IMR-90 (cell line): ENCODE data around the gene CASTOR2. TPM values are rescaled to one million over a fixed set of nuclear protein-coding genes. Genes with fewer than 3 reads are reported as not detected.

Experiments
- ATAC-seq: fragments of 200-7000 bp; cut with Tn5 transposase; 2 replicates; pipeline ENCODE4 v1.9.1; 2020; ENCODE audit warnings: low read depth, mild to moderate bottlenecking, moderate library complexity
- BruUV-seq: library from RNA; stranded (reverse); fragments of 400-500 nt; replicated peaks from 2 replicates; lab custom pipeline; 2021; lab: Mats Ljungman, UMichigan
- CTCF ChIA-PET: fragments of 300-600 bp; formaldehyde crosslinking; extraction: SDS; loops from one replicate; lab custom pipeline; 2021; ENCODE audit warnings: antibody characterized with exemption; lab: Yijun Ruan, JAX
- POLR2A ChIA-PET: fragments of 300-600 bp; sonication (Branson Sonifier 250); formaldehyde crosslinking; loops from one replicate; lab custom pipeline; 2022; ENCODE audit warnings: antibody characterized with exemption; ENCODE audit not compliant: unreplicated experiment; lab: Charles Lee
- DNase-seq: peaks from one replicate; pipeline ENCODE4 v3.0.0; 2013
- H2AFZ ChIP-seq: replicated peaks from 2 replicates; pipeline ENCODE3; 2013; ENCODE audit warnings: low read length, mild to moderate bottlenecking; ENCODE audit not compliant: poor library complexity
- H2AK5ac ChIP-seq: 2 replicates; pipeline ENCODE4 v1.6.1; 2013; ENCODE audit warnings: low read depth, low read length, inconsistent platforms
- H2AK9ac ChIP-seq: replicated peaks from 2 replicates; pipeline ENCODE3; 2013; ENCODE audit warnings: mild to moderate bottlenecking, low read depth, low read length, moderate library complexity; ENCODE audit not compliant: poor library complexity
- H2BK120ac ChIP-seq: 2 replicates; pipeline ENCODE4 v1.6.1; 2013; ENCODE audit warnings: low read depth, low read length, inconsistent platforms
- H2BK15ac ChIP-seq: 3 replicates; pipeline ENCODE4 v1.6.1; 2013; ENCODE audit warnings: low read depth, low read length, inconsistent platforms
- H2BK20ac ChIP-seq: 2 replicates; pipeline ENCODE4 v1.6.1; 2013; ENCODE audit warnings: low read depth, mild to moderate bottlenecking, inconsistent platforms, low read length, moderate library complexity
- H2BK5ac ChIP-seq: 2 replicates; pipeline ENCODE4 v1.6.1; 2013; ENCODE audit warnings: mild to moderate bottlenecking, low read depth, low read length, inconsistent platforms; ENCODE audit not compliant: poor library complexity, severe bottlenecking
- H3K14ac ChIP-seq: replicated peaks from 2 replicates; pipeline ENCODE4 v1.6.1; 2013; ENCODE audit warnings: low read depth, low read length, inconsistent platforms
- H3K18ac ChIP-seq: 2 replicates; pipeline ENCODE4 v1.6.1; 2013; ENCODE audit warnings: low read depth, low read length, control low read depth
- H3K23ac ChIP-seq: 2 replicates; pipeline ENCODE4 v1.6.1; 2013; ENCODE audit warnings: low read depth, low read length, inconsistent platforms
- H3K27ac ChIP-seq: 2 replicates; pipeline ENCODE4 v1.5.1; 2013; ENCODE audit warnings: mild to moderate bottlenecking, control low read depth, low read length; ENCODE audit not compliant: insufficient read depth
- H3K27me3 ChIP-seq: 2 replicates; pipeline ENCODE4 v1.6.1; 2013; ENCODE audit warnings: low read length; ENCODE audit not compliant: control insufficient read depth, insufficient read depth
- H3K36me3 ChIP-seq: 2 replicates; pipeline ENCODE4 v1.6.1; 2013; ENCODE audit warnings: low read length, mixed read lengths; ENCODE audit not compliant: control insufficient read depth, insufficient read depth
- H3K4ac ChIP-seq: 2 replicates; pipeline ENCODE4 v1.6.1; 2013; ENCODE audit warnings: low read depth, low read length, inconsistent platforms
- H3K4me1 ChIP-seq: 2 replicates; pipeline ENCODE4 v1.6.1; 2013; ENCODE audit warnings: low read length, mixed read lengths; ENCODE audit not compliant: control insufficient read depth, insufficient read depth
- H3K4me2 ChIP-seq: 2 replicates; pipeline ENCODE4 v1.6.1; 2013; ENCODE audit warnings: low read depth, mild to moderate bottlenecking, control low read depth, low read length, moderate library complexity
- H3K4me3 ChIP-seq: 2 replicates; pipeline ENCODE4 v1.5.1; 2013; ENCODE audit warnings: low read depth, mild to moderate bottlenecking, control low read depth, low read length, moderate library complexity; ENCODE audit not compliant: insufficient read depth
- H3K56ac ChIP-seq: 2 replicates; pipeline ENCODE4 v1.6.1; 2013; ENCODE audit warnings: low read length, inconsistent platforms; ENCODE audit not compliant: insufficient read depth; ENCODE audit errors: extremely low read depth
- H3K79me1 ChIP-seq, 2 experiments: 2 replicates each; pipeline ENCODE4 v1.6.1; 2013; ENCODE audit warnings: low read length in 2 of 2, inconsistent platforms in 1 of 2, low read depth in 1 of 2
- H3K9ac ChIP-seq: 2 replicates; pipeline ENCODE4 v1.6.1; 2013; ENCODE audit warnings: low read depth, low read length, control low read depth
- H3K9me1 ChIP-seq: 2 replicates; pipeline ENCODE4 v1.6.1; 2013; ENCODE audit warnings: low read length, inconsistent platforms; ENCODE audit not compliant: insufficient read depth
- H3K9me3 ChIP-seq: 2 replicates; pipeline ENCODE4 v1.6.1; 2013; ENCODE audit warnings: low read length; ENCODE audit not compliant: control insufficient read depth, insufficient read depth
- H4K20me1 ChIP-seq: 2 replicates; pipeline ENCODE4 v1.6.1; 2013; ENCODE audit warnings: low read length, inconsistent platforms; ENCODE audit not compliant: insufficient read depth
- H4K5ac ChIP-seq: 2 replicates; pipeline ENCODE4 v1.6.1; 2013; ENCODE audit warnings: mild to moderate bottlenecking, low read depth, low read length, control low read depth
- H4K8ac ChIP-seq, 2 experiments: 2 replicates each; pipeline ENCODE4 v1.6.1; 2013; ENCODE audit warnings: low read depth in 2 of 2, low read length in 2 of 2, control low read depth in 1 of 2, inconsistent platforms in 1 of 2
- H4K91ac ChIP-seq: 2 replicates; pipeline ENCODE4 v1.6.1; 2013; ENCODE audit warnings: low read depth, low read length, inconsistent platforms; ENCODE audit not compliant: insufficient read depth
- CEBPB ChIP-seq: IDR thresholded peaks from 2 replicates; pipeline ENCODE4 v1.6.1; 2012; ENCODE audit warnings: low read depth, low read length, improper control_type of control experiment
- USF2 ChIP-seq: fragments of 150-350 bp; IDR thresholded peaks from 2 replicates; pipeline ENCODE4 v1.6.1; 2017; ENCODE audit warnings: mild to moderate bottlenecking, antibody characterized with exemption, low read length, low read depth
- WGBS, 2 experiments: methylation state at CpG; one replicate each; pipeline versions ENCODE4 v1.1.5 to v1.1.7; 2013; ENCODE audit warnings: missing lambda C conversion rate in 2 of 2; ENCODE audit not compliant: insufficient read length in 1 of 2; ENCODE audit errors: extremely low coverage in 2 of 2; 5-methylcytosine and 5-hydroxymethylcytosine counted together
- dilution Hi-C: fragments of 300-500 bp; cut with HindIII; formaldehyde crosslinking; loops from one replicate; pipeline ENCODE4 v1.14.3; 2018; ENCODE audit warnings: low sequenced_read_pairs; ENCODE audit not compliant: unreplicated experiment
- in situ Hi-C: fragments of 300-500 bp; cut with MboI; formaldehyde crosslinking; loops from 3 replicates; pipeline ENCODE4 v1.14.3; 2019; ENCODE audit warnings: low sequenced_read_pairs, inconsistent platforms, mixed read lengths
- intact Hi-C: fragments of 100-400 bp; cut with micrococcal nuclease; formaldehyde crosslinking; loops from 2 replicates; pipeline ENCODE4 v1.10.0; 2022
- polyA plus RNA-seq, 3 experiments: library from polyadenylated mRNA; depleted of rRNA; stranded (reverse); fragments of >200 nt; gene quantifications; 2 replicates each; pipeline ENCODE4 v1.2.3, GENCODE V29; 2012; ENCODE audit warnings: low replicate concordance in 1 of 3
- total RNA-seq: library from RNA; depleted of rRNA; stranded (reverse); fragments of >200 nt; gene quantifications from 2 replicates; pipeline ENCODE4 v1.2.3, GENCODE V29; 2012

Gene CASTOR2
- total and polyA plus RNA-seq, 2 of the 4 experiments (the other 2 are of a cell fraction), result 5.2 to 8.0 TPM

GRCh38 chr7:75039166-75039565 is 74.7 kb downstream of the CASTOR2 start:
- intact Hi-C loops (no loop called here), in situ Hi-C loops (no loop called here), dilution Hi-C loops (no loop called here)
- no peak overlapping the region for H3K23ac ChIP-seq
- H3K36me3 ChIP-seq, result peaks cover 18% of the 10 kb centered on the region; the same call in 1 of the 2 replicates
- H3K4me1 ChIP-seq, result peaks cover 5% of the 10 kb centered on the region
- no peak overlapping the region for H3K9ac ChIP-seq
- no peak overlapping the region for H3K27ac ChIP-seq
- H2AK9ac ChIP-seq, result no peak overlapping the region
- H3K9me3 ChIP-seq, result no peaks in the 10 kb centered on the region
- WGBS, 2 experiments, result 100% methylated on average over 6 of the region's 10 CpGs; no CpG with 5 or more reads in 1 of the 2 experiments
- ATAC-seq (no peak), DNase-seq (peak; percentile 24)
- H2BK5ac ChIP-seq, result no peak overlapping the region
- H2BK120ac ChIP-seq, result no peak overlapping the region
- H3K4me2 ChIP-seq, result no peak overlapping the region
- H2BK15ac ChIP-seq, result no peak overlapping the region
- peaks cover 11% of the 10 kb centered on the region; the same call in 1 of the 2 replicates for H3K9me1 ChIP-seq
- H3K14ac ChIP-seq, result no peak overlapping the region
- no peak overlapping the region for H2BK20ac ChIP-seq
- no peak overlapping the region for H4K91ac ChIP-seq
- no peak overlapping the region for H4K8ac ChIP-seq
- no peak overlapping the region; the same call in 1 of the 2 replicates for H2AK5ac ChIP-seq
- H3K4ac ChIP-seq, result no peak overlapping the region
- BruUV-seq, result no TSS peak
- H3K79me1 ChIP-seq, result 0 out of 4 replicates have a peak, but pooled peaks cover 0 to 3% of the 10 kb centered on the region in 2 experiments
- ChIA-PET CTCF (interaction anchor here (0.6 kb wide), 1 partner anchor 11 kb away, joined by 7 read pairs; no protein-coding TSS in a partner anchor), POLR2A (no interaction called here)
- H3K56ac ChIP-seq, result no peak overlapping the region
- no peak overlapping the region for H4K5ac ChIP-seq
- H2AFZ ChIP-seq, result no peak overlapping the region
- no peak for TF ChIP-seq USF2
- TF ChIP-seq CEBPB, result no peak
- no peak overlapping the region for H3K4me3 ChIP-seq
- no peaks in the 10 kb centered on the region for H3K27me3 ChIP-seq
- no peak overlapping the region for H3K18ac ChIP-seq
- H4K20me1 ChIP-seq, result peaks cover 5% of the 10 kb centered on the region; the same call in 1 of the 2 replicates
